H54 (cell line): ENCODE results near the gene CSF2RB.

ENCODE experiments used
- DNase-seq: peaks from one replicate; pipeline ENCODE4 v3.0.0; 2011; ENCODE audit warnings: low spot score, mixed read lengths; ENCODE audit not compliant: insufficient read length
- FAIRE-seq: peaks from 3 replicates; lab custom pipeline; 2011; peaks lifted over from hg19 to GRCh38; lab: Jason Lieb, UNC
- POLR2A ChIP-seq: IDR thresholded peaks from 2 replicates; pipeline ENCODE4 v1.6.1; 2011; ENCODE audit warnings: low read depth, mild to moderate bottlenecking, low read length

CSF2RB gene

DNA sequence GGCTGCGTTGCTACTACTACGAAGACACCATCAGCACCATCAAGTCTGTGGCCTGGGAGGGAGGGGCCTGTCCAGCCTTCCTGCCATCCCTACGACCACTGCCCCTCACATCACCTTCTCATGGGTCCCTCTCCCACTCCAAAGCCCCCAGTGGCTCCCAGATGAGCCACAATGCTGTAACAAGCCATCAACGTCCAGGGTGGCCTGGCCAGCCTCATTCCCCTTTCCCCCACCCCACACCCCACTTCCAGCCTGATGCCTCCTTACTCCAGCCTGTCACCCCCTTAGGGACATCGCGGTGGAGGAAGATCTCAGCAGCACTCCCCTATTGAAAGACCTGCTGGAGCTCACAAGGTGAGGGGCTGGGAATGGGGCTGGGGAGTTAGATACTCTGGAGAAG lies 37.7 kb upstream of the CSF2RB start:
- FAIRE-seq, result no peak
- no peak for TF ChIP-seq POLR2A
- no peak for DNase-seq

- no peak for FAIRE-seq
- DNase-seq, result no peak
- TF ChIP-seq POLR2A, result no peak
Measured at GRCh38 chr22:36879775-36880174, 33.7 kb upstream of the CSF2RB start.

DNA sequence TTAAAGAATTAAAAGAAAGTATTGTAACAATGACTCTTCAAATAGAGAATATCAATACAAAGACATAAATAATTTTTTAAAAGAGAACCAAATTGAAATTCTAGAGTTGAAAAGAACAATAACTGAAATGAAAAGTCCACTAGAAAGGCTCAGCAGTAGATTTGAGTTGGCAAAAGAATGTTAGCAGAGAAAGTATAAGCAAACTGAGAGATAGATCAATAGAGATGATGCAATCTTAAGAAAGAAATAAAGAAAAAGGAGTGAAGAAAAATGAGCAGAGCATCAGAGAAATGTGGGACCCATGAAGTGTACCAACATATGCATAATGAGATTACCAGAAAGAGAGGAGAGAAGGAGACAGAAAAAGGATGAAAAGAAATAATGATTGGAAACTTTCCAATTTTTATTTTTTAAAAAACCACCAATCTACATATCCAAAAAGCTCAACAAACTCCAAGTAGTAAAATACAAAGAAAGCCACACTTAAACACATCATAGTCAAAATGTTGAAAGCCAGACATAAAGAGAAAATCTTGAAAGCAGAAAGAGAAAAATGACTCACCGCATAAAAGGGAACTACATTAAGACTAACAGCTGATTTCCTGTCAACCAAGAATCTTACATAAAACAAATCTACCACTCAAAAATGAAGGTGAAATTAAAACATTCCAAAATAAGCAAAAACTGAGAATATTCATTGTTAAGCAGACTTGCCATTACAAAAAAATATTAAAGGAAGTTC lies 31.8 kb upstream of the CSF2RB start:
- no peak for TF ChIP-seq POLR2A
- no peak for DNase-seq
- FAIRE-seq, result no peak

DNA sequence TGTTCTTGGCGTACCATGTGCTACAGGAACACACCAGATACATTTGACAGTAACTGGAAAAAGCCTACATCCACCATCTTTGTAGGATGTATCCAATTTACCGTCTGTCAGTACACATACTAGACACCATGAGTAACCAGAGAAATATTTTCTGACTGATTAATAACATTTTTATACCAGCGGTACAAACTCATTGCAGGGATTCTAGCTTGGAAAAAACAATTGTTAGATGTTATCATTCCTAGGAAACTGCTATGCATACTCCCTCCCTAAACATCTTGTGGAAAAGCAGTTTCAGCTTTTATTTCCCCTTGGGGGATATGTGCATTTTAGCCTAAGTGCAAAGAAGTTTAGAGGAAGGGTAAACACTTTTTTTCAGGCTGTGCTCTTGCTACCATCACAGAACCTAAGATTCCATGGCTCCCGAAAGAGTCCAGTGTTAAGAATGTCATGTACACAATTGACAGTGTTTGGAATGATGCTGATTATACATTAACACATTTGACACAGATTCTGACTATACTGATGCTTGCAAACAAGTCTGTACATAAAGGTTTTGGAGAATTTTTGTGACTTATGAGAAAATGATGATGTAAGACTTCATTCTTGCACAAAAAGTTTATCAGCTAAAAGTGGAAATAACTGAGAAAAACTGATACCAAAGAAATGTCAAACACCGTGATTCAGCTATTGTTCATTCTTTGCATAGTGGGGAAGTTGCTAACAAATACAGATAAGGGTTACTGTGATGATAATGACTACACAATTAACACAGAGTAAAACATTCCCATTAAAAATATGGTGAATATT lies 28.9 kb upstream of the CSF2RB start:
- no peak for TF ChIP-seq POLR2A
- no peak for FAIRE-seq
- DNase-seq, result no peak

DNA sequence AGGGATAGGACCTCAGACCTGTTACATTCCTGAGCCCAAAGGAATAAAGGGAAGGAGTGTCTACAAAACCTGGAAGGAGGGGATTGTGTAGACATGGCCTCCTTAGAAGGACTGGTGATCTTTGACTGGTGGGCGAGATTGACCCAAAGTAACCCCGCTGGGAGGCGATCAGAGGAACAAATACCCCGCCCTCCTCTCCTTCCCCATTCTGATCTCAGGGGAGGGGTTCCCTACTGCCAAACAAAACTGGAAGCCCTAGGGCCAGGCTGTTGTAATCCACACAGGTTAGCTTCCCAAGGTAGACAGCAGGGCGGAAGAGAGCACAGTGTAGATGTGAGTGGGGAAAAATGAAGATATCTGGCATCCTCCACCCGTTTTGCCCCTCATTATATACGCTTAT lies 28.0 kb upstream of the CSF2RB start:
- no peak for DNase-seq
- FAIRE-seq, result no peak

GRCh38 chr22:36886016-36886415 lies 27.4 kb upstream of the CSF2RB start:
- DNase-seq (no peak), FAIRE-seq (no peak)
- TF ChIP-seq POLR2A, result no peak

More for the DNA sequence above, 28.0 kb upstream of the CSF2RB start:
- no peak for TF ChIP-seq POLR2A

DNA sequence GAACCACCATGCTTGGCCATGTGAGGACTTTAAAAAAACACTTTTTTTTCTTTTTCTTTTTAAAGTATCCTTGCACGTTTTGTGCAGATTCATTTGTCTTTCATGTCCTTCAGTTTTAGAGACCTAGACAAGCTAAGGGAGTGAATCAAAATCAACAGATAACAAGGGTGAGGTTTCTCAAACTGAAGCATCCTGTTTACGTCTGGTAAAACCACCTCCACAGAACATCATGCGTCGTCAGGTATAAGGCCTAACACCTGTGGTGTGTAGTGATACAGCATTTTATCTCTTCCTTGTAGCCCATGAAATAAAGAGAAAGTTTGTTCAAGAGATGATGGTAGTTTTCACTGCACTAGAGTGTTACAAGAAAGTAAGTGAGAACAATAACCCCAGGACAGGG lies 26.3 kb upstream of the CSF2RB start:
- no peak for TF ChIP-seq POLR2A
- FAIRE-seq (no peak), DNase-seq (no peak)

DNA sequence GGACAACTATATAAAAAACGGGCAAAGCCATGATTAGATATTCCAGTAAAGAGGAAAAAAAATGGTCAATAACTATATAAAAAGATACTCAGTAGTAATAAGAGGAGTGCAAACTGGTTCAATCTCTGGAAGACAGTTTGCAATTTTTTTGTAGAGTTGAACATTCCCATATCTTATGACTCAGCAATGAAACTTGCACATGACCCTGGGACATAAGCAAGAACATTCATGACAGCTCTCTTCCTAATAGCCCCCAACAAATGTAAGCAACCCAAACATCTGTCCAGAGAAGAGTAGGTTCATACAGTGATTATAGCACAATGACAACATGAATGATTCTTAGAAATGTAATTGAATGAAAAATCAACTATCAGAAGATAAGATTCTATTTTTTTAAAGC lies 21.8 kb upstream of the CSF2RB start:
- DNase-seq (no peak), FAIRE-seq (no peak)
- TF ChIP-seq POLR2A, result no peak

DNA sequence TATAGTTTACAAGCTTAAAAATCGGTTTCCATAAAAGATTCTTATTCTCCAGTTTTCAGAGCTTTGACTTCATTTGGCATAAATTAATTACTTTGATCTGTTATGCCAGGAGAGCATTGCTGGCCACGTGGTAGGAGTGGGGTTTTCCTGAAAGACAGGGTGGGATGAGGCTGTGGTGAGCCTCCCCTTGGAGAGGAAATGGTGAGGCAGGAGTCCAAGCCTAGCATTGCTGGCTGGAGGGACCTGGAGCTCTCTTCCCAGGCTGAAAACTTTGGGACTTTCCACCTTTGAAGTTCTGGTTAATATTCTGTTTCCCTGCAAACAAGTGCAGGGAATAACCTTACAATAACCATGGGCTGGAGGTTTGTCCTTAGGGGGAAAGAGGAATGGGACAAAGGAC lies 21.1 kb upstream of the CSF2RB start:
- DNase-seq, result no peak
- TF ChIP-seq POLR2A, result no peak
- FAIRE-seq, result no peak

GRCh38 chr22:36893262-36893661 lies 20.2 kb upstream of the CSF2RB start:
- DNase-seq (no peak), FAIRE-seq (no peak)
- no peak for TF ChIP-seq POLR2A

- DNase-seq (no peak), FAIRE-seq (no peak)
- no peak for TF ChIP-seq POLR2A
Measured at GRCh38 chr22:36894266-36894665, 19.2 kb upstream of the CSF2RB start.

GRCh38 chr22:36897611-36898010 lies 15.8 kb upstream of the CSF2RB start:
- FAIRE-seq, result no peak
- TF ChIP-seq POLR2A, result no peak
- no peak for DNase-seq

DNA sequence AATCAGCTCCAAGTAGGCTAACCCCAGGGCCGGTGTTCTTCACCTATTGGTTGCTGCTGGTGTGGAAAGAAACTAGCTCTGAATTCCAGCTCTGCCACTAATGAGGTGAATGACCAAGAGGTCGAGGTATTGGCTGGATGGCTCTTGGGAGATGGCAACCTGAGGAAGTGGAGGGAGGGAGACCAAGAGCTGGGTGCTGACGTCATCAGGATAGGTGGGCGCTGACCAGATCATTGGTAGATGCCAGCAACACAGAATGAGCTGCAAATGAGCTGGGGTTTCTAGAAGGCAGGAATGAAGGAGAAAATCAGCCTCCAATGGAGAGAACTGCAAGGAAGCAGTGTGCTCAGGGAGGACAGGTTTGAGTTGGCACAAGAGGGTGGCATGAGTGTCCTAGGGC lies 14.7 kb upstream of the CSF2RB start:
- no peak for DNase-seq
- TF ChIP-seq POLR2A, result no peak
- FAIRE-seq, result no peak

GRCh38 chr22:36899498-36899897 lies 13.9 kb upstream of the CSF2RB start:
- TF ChIP-seq POLR2A, result no peak
- FAIRE-seq (no peak), DNase-seq (no peak)

GRCh38 chr22:36900225-36900624 lies 13.2 kb upstream of the CSF2RB start:
- DNase-seq, result no peak
- TF ChIP-seq POLR2A, result no peak

More at GRCh38 chr22:36900225-36900624, 13.2 kb upstream of the CSF2RB start:
- no peak for FAIRE-seq
